ENCODE measurements around the gene SLC6A18. TPM values are rescaled to one million over a fixed set of nuclear protein-coding genes. Genes with fewer than 3 reads are reported as not detected.

SLC6A18 gene
- total and polyA plus RNA-seq, 2 donors (not counting 1 experiment from before 2014, with no cell fraction given) = not detected

GRCh38 chr5:1276930-1277329 is 51.7 kb downstream of the SLC6A18 start:
- H4K20me1 ChIP-seq (ENCODE audit: control insufficient read depth, extremely low read depth, insufficient read depth, low read length) = no peaks in the 10 kb centered on the region
- H3K27me3 ChIP-seq (ENCODE audit: control insufficient read depth, insufficient read depth, low read length) = no peaks in the 10 kb centered on the region
- no peaks in the 10 kb centered on the region for H3K79me2 ChIP-seq (ENCODE audit: control insufficient read depth, insufficient read depth, low read length)
- TF ChIP-seq EZH2 (IDR thresholded peaks at IDR 0.05; ENCODE audit: low read length, missing control alignments) = no peak
- TF ChIP-seq CTCF (conservative IDR thresholded peaks at IDR 0.05 in 1 of 2, IDR thresholded peaks at IDR 0.05 in 1 of 2; ENCODE audit: low read depth in 1 of 2, low read length in 2 of 2) = no peak
- DNase-seq (ENCODE audit: low read depth in 2 of 2) = no peak
- H3K36me3 ChIP-seq (ENCODE audit: control insufficient read depth, insufficient read depth, low read length) = no peaks in the 10 kb centered on the region
- no peak overlapping the region for H3K27ac ChIP-seq (ENCODE audit: insufficient read depth, low read length)
- no peak overlapping the region for H2AFZ ChIP-seq (ENCODE audit: low read length)
- H3K9ac ChIP-seq (ENCODE audit: insufficient read depth, low read length) = no peak overlapping the region
- H3K9me3 ChIP-seq (ENCODE audit: control insufficient read depth, insufficient read depth, low read depth, low read length) = no peaks in the 10 kb centered on the region
- no peak overlapping the region for H3K4me2 ChIP-seq (ENCODE audit: extremely low read depth, insufficient read depth, low read length)
- no peak overlapping the region for H3K4me3 ChIP-seq (replicated peaks in 1 of 4; ENCODE audit: control extremely low read depth in 1 of 4, insufficient read depth in 1 of 4, low read depth in 3 of 4, low read length in 4 of 4)
- no peaks in the 10 kb centered on the region for H3K4me1 ChIP-seq (ENCODE audit: control insufficient read depth, extremely low read depth, insufficient read depth, low read length)

GRCh38 chr5:1277331-1277730 is 52.1 kb downstream of the SLC6A18 start:
- Histone ChIP-seq H3K4me1 (ENCODE audit: control insufficient read depth, extremely low read depth, insufficient read depth, low read length) (no peaks in the 10 kb centered on the region), H3K79me2 (ENCODE audit: control insufficient read depth, insufficient read depth, low read length) (no peaks in the 10 kb centered on the region), H3K4me2 (ENCODE audit: extremely low read depth, insufficient read depth, low read length) (no peak overlapping the region), H3K9ac (ENCODE audit: insufficient read depth, low read length) (no peak overlapping the region), H2AFZ (ENCODE audit: low read length) (no peak overlapping the region), H3K27me3 (ENCODE audit: control insufficient read depth, insufficient read depth, low read length) (no peaks in the 10 kb centered on the region), H3K4me3 (replicated peaks in 1 of 4; ENCODE audit: control extremely low read depth in 1 of 4, insufficient read depth in 1 of 4, low read depth in 3 of 4, low read length in 4 of 4) (no peak overlapping the region), H3K27ac (ENCODE audit: insufficient read depth, low read length) (no peak overlapping the region), H3K36me3 (ENCODE audit: control insufficient read depth, insufficient read depth, low read length) (no peaks in the 10 kb centered on the region), H4K20me1 (ENCODE audit: control insufficient read depth, extremely low read depth, insufficient read depth, low read length) (no peaks in the 10 kb centered on the region), H3K9me3 (ENCODE audit: control insufficient read depth, insufficient read depth, low read depth, low read length) (no peaks in the 10 kb centered on the region)
- DNase-seq (ENCODE audit: low read depth in 2 of 2) = no peak
- TF ChIP-seq CTCF (conservative IDR thresholded peaks at IDR 0.05 in 1 of 2, IDR thresholded peaks at IDR 0.05 in 1 of 2; ENCODE audit: low read depth in 1 of 2, low read length in 2 of 2) (no peak), EZH2 (IDR thresholded peaks at IDR 0.05; ENCODE audit: low read length, missing control alignments) (no peak)

GRCh38 chr5:1277781-1278180 is 52.6 kb downstream of the SLC6A18 start:
- Histone ChIP-seq H2AFZ (ENCODE audit: low read length) (no peak overlapping the region), H3K27ac (ENCODE audit: insufficient read depth, low read length) (no peak overlapping the region), H3K27me3 (ENCODE audit: control insufficient read depth, insufficient read depth, low read length) (no peaks in the 10 kb centered on the region), H3K9me3 (ENCODE audit: control insufficient read depth, insufficient read depth, low read depth, low read length) (no peaks in the 10 kb centered on the region), H3K79me2 (ENCODE audit: control insufficient read depth, insufficient read depth, low read length) (no peaks in the 10 kb centered on the region), H3K9ac (ENCODE audit: insufficient read depth, low read length) (no peak overlapping the region), H3K4me2 (ENCODE audit: extremely low read depth, insufficient read depth, low read length) (no peak overlapping the region), H3K4me3 (replicated peaks in 1 of 4; ENCODE audit: control extremely low read depth in 1 of 4, insufficient read depth in 1 of 4, low read depth in 3 of 4, low read length in 4 of 4) (no peak overlapping the region), H4K20me1 (ENCODE audit: control insufficient read depth, extremely low read depth, insufficient read depth, low read length) (no peaks in the 10 kb centered on the region), H3K4me1 (ENCODE audit: control insufficient read depth, extremely low read depth, insufficient read depth, low read length) (no peaks in the 10 kb centered on the region), H3K36me3 (ENCODE audit: control insufficient read depth, insufficient read depth, low read length) (no peaks in the 10 kb centered on the region)
- no peak for DNase-seq (ENCODE audit: low read depth in 2 of 2)
- TF ChIP-seq EZH2 (IDR thresholded peaks at IDR 0.05; ENCODE audit: low read length, missing control alignments) (no peak), CTCF (conservative IDR thresholded peaks at IDR 0.05 in 1 of 2, IDR thresholded peaks at IDR 0.05 in 1 of 2; ENCODE audit: low read depth in 1 of 2, low read length in 2 of 2) (no peak)

All from fibroblast of lung (primary cell).